Measurements from ENCODE around the gene ELP1.

Gene ELP1

GRCh38 chr9:108876425-108876824 is 57.5 kb downstream of the ELP1 start:
- H3K4me2 ChIP-seq (ENCODE audit: low read depth, low read length, poor library complexity, severe bottlenecking): no peak overlapping the region
- no peaks in the 10 kb centered on the region for H3K79me2 ChIP-seq (ENCODE audit: insufficient read depth, low read length)
- no peaks in the 10 kb centered on the region for H3K9me3 ChIP-seq (ENCODE audit: insufficient read depth, low read depth, low read length)
- no peaks in the 10 kb centered on the region for H3K27me3 ChIP-seq (ENCODE audit: insufficient read depth, low read length, poor library complexity, severe bottlenecking)
- H3K9ac ChIP-seq (ENCODE audit: low read depth, low read length, poor library complexity, severe bottlenecking): no peak overlapping the region
- H2AFZ ChIP-seq (ENCODE audit: low read length): no peak overlapping the region
- peaks cover 74% of the 10 kb centered on the region; the same call in 1 of the 2 replicates for H3K36me3 ChIP-seq (ENCODE audit: insufficient read depth, low read length)
- H3K4me3 ChIP-seq (ENCODE audit: low read length, poor library complexity, severe bottlenecking): no peak overlapping the region
- no peaks in the 10 kb centered on the region for H3K4me1 ChIP-seq (ENCODE audit: insufficient read depth, low read length, poor library complexity, severe bottlenecking)
- no peaks in the 10 kb centered on the region for H3K9me2 ChIP-seq (replicated peaks; ENCODE audit: low read depth, low read length)
- TF ChIP-seq CTCF (conservative IDR thresholded peaks at IDR 0.05; ENCODE audit: low read length) (no peak), EZH2phosphoT487 (IDR thresholded peaks at IDR 0.05; ENCODE audit: borderline replicate concordance) (no peak)
- H4K20me1 ChIP-seq (ENCODE audit: insufficient read depth, low read length, poor library complexity, severe bottlenecking): no peaks in the 10 kb centered on the region
- no peaks in the 10 kb centered on the region for H3F3A ChIP-seq (ENCODE audit: low read depth)

DNA sequence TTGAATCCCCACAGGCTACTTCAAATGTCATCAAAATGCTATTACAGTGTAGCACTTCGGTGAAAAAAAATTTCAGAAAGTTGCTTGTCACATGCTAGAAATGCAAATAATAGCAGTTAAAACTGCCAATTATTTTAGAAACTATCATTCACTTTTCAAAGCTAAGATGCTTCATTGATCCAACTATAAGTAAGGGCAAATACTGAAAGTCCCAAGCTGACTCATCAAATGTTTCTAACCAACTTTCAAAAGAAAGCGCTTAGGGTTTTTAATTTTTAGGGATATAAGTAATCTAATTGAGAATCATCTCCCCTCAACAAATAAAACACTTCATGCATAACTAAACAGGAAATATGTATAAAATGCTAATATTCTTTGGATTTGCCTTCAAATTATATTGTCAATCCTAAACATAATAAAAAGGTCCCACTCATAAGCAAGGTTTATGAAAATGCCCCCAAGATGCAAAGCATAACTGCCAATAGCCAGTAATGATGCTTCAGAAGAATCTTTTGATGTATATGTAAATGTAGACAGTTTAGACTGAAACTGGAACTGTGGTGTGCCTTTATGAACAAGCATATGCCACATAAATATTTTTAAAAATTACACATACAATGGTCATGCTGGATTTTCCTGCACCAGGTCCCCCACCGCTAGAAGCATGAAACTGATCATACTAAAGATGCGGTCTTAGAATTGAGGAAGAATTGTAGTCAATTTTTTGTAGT is 59.7 kb downstream of the ELP1 start:
- Histone ChIP-seq H3K27me3 (ENCODE audit: insufficient read depth, low read length, poor library complexity, severe bottlenecking) (no peaks in the 10 kb centered on the region), H3K9ac (ENCODE audit: low read depth, low read length, poor library complexity, severe bottlenecking) (no peak overlapping the region), H3K36me3 (ENCODE audit: insufficient read depth, low read length) (peaks cover 68% of the 10 kb centered on the region; the same call in 1 of the 2 replicates), H3K9me3 (ENCODE audit: insufficient read depth, low read depth, low read length) (no peaks in the 10 kb centered on the region), H3K4me2 (ENCODE audit: low read depth, low read length, poor library complexity, severe bottlenecking) (no peak overlapping the region), H3K4me3 (ENCODE audit: low read length, poor library complexity, severe bottlenecking) (no peak overlapping the region), H3F3A (ENCODE audit: low read depth) (no peaks in the 10 kb centered on the region), H3K4me1 (ENCODE audit: insufficient read depth, low read length, poor library complexity, severe bottlenecking) (no peaks in the 10 kb centered on the region), H2AFZ (ENCODE audit: low read length) (no peak overlapping the region), H4K20me1 (ENCODE audit: insufficient read depth, low read length, poor library complexity, severe bottlenecking) (no peaks in the 10 kb centered on the region), H3K79me2 (ENCODE audit: insufficient read depth, low read length) (no peaks in the 10 kb centered on the region), H3K9me2 (replicated peaks; ENCODE audit: low read depth, low read length) (no peaks in the 10 kb centered on the region)
- no peak for TF ChIP-seq CTCF (conservative IDR thresholded peaks at IDR 0.05; ENCODE audit: low read length)
- no peak for TF ChIP-seq EZH2phosphoT487 (IDR thresholded peaks at IDR 0.05; ENCODE audit: borderline replicate concordance)

DNA sequence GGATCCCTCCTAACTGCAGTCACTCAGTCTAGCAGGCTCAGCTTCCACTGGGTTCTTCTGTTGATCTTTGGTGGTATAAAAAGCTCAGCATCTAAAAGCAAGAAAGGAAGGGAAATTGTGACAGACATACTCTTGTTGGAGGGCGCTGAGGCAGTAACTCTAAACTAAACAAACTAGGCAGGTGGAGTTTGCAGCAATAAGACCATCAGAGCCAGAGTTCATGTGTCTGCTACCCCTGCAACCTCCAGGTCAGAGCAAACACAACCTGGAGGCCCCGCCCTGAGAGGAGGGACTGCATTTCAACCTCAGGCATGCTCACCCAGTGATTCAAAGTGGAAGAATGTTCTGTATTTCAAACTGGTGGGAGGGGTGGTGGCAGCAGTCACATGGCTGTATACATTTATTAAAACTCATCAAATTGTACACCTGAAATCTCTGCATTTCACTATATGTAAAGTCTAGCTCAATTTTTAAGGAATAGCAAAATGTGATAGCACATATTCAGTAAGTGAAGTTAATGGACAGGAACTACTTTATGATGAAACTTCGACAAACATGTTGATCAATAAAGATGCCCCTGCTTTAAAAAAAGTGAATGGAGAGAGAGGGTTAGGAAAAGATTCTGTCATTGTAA is 64.7 kb downstream of the ELP1 start:
- Histone ChIP-seq H3K79me2 (ENCODE audit: insufficient read depth, low read length) (no peaks in the 10 kb centered on the region), H3K36me3 (ENCODE audit: insufficient read depth, low read length) (peaks cover 36% of the 10 kb centered on the region; the same call in 1 of the 2 replicates), H3F3A (ENCODE audit: low read depth) (no peaks in the 10 kb centered on the region), H3K27me3 (ENCODE audit: insufficient read depth, low read length, poor library complexity, severe bottlenecking) (no peaks in the 10 kb centered on the region), H4K20me1 (ENCODE audit: insufficient read depth, low read length, poor library complexity, severe bottlenecking) (no peaks in the 10 kb centered on the region), H3K4me2 (ENCODE audit: low read depth, low read length, poor library complexity, severe bottlenecking) (no peak overlapping the region), H3K4me1 (ENCODE audit: insufficient read depth, low read length, poor library complexity, severe bottlenecking) (no peaks in the 10 kb centered on the region), H3K4me3 (ENCODE audit: low read length, poor library complexity, severe bottlenecking) (no peak overlapping the region), H3K9me2 (replicated peaks; ENCODE audit: low read depth, low read length) (no peaks in the 10 kb centered on the region), H3K9ac (ENCODE audit: low read depth, low read length, poor library complexity, severe bottlenecking) (no peak overlapping the region), H3K9me3 (ENCODE audit: insufficient read depth, low read depth, low read length) (no peaks in the 10 kb centered on the region), H2AFZ (ENCODE audit: low read length) (no peak overlapping the region)
- TF ChIP-seq CTCF (conservative IDR thresholded peaks at IDR 0.05; ENCODE audit: low read length): no peak
- TF ChIP-seq EZH2phosphoT487 (IDR thresholded peaks at IDR 0.05; ENCODE audit: borderline replicate concordance): no peak

All from Loucy (cell line).